Endometrium (tissue), 2 donors: ENCODE measurements around the gene MAS1.
"Not testable (repeated sequence)": the region's sequence is repeated elsewhere in the genome, so short reads cannot be mapped to it uniquely, and the experiment has no call there.

Source experiments
- FAIRE-seq: peaks from 2 replicates; lab custom pipeline; 2012; peaks lifted over from hg19 to GRCh38; lab: Jason Lieb, UNC
- donor health status: control.
- donor health status: control.

MAS1 gene

GRCh38 chr6:159890792-159891191, at the start of gene MAS1:
Gene MAS1 (plus strand): TSS chr6:159890988. CDS start chr6:159906956, 15,968 bp downstream.
- FAIRE-seq = no peak

GRCh38 chr6:159842035-159842434, 48.8 kb upstream of the MAS1 start:
- FAIRE-seq = no peak

GRCh38 chr6:159844737-159845645, 45.8 kb upstream of the MAS1 start:
- no peak for FAIRE-seq

GRCh38 chr6:159848552-159848951, 42.2 kb upstream of the MAS1 start:
- FAIRE-seq = not testable (repeated sequence)

DNA sequence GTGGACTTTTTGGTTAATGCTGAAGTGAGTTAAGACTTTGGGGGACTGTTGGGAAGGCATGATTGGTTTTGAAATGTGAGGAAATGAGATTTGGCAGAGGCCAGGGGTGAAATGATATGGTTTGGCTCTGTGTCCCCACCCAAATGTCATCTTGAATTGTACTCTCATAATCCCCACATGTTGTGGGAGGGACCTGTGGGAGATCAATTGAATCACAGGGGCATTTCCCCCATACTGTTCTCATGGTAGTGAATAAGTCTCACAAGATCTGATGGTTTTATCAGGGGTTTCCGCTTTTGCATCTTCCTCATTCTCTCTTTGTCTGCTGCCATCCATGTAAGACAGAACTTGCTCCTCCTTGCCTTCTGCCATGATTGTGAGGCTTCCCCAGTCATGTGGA, 40.9 kb upstream of the MAS1 start:
- FAIRE-seq = not testable (repeated sequence)

DNA sequence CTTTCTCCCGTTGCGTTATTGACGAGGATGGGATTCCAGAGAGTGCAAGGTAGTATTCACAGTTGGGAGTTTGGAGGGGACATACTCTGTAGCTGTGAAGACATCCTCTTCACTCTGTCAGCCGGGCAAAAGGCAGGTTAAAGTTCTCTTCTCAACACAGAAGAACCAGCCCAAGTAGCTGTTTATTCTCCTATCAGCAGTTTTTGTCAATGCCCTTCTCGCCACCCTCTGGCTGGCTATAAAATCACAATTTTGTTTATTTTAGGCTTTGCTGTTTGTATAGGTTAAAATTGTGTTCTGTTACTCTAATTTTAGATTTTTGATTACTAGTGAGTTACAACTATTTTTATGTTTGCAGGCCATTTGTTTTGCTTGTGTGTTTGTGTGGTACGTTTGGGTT, 37.9 kb upstream of the MAS1 start:
- FAIRE-seq = peak; percentile 60

DNA sequence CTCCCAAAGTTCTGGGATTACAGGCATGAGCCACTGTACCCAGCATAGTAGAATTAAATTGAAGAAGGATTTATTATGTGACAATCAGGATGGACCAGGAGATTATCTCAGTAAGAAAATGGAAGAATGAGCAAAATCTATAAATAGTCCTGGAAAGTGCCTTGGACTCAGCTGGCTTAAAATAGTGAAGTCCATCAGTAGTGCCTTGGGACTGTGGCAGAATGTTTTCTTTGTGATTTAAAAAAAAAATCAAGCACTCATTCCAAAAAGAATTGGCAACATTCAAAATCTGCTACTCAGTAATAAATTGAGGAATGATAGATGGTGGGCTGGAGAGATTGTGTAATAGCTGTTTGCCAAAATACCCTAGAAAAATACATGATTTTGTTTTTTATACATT, 37.0 kb upstream of the MAS1 start:
- FAIRE-seq = no peak

DNA sequence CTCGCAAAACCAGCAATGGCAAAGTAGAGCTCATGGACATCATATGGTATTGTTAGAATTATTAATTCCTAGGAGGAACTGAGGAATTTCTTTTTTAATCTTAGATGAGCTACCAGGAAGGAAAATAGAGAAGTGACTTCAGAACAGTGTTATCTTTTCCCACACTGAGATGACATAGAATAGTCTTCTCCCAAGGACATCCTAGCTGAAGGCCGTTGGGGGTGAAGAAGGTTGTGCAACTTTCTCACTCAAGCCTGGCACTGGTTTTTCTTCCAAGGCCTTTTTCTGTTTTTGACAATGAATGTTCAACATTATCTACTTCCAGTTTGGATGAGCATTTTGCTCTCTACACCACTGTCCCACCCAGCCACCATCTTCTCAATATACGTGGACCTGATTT, 35.8 kb upstream of the MAS1 start:
- no peak for FAIRE-seq

- no peak for FAIRE-seq
Measured at GRCh38 chr6:159858259-159858658, 32.5 kb upstream of the MAS1 start.

GRCh38 chr6:159860482-159860881, 30.3 kb upstream of the MAS1 start:
- FAIRE-seq = no peak

DNA sequence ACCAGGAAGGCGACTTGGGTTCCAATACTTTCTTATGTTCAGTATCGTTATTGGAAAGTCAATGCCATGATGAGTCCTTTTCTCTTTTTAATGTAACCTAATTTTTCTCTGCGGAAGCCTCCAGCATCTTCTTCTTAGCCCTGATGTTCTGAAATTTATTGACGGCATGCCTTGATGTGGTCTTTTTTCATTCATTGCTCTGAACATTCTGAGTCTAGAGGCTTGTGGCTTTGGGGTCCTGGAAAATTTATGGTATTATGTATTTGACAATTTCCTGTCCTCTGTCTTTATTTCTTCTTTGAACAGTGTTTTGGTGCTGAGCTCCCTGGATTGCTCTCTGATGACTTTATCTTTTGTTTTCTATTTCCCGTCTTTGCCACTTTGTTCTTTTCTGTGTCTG, 28.7 kb upstream of the MAS1 start:
- no peak for FAIRE-seq

DNA sequence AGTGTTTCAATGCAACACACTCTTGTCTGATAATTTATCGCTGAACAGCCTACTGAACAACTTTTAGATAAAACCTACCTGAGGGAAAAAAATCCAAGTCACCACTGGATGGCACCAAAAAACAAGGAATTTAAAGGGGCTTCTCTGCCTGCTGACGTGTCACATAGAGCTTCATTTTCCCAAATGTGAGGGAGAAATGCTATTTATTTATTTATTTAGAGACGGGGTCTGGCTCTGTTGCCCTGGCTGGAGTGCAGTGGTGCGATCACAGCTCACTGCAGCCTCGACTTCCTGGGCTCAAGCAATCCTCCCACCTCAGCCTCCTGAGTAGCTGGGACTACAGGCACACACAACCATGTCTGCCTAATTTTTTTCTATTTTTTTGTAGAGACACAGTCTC, 27.4 kb upstream of the MAS1 start:
- peak; percentile 87 for FAIRE-seq

DNA sequence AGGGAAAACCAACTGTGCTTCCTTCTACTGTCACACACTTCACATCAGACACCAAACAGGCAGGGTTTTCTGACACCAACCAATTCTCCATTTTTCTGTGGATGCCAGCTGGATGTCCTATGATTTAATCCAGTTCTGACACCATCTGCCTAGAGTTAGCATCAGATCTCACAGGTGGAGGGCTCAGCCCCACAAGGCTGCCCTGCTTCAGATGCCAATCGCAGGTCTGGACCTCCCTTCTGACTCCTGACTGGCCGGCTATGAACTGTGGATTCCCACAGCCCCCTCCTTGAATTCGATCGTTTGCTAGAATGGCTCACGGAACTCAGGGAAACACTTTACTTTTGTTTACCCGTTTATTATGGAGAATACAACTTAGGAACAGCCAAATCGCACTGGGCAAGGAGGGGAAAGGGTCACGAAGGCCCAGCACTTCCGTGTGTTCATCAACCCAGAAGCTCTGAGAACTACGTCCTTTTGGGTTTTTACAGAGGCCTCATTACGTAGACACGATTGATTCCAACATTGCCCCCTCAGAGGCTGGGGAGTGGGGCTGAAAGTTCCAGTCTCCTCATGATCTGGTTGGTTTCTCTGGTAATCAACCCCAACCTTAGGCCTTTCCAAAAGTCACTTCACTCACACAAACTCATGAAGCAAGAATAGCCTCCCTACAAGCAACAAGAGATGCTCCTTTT, 25.4 kb upstream of the MAS1 start:
- FAIRE-seq = no peak

DNA sequence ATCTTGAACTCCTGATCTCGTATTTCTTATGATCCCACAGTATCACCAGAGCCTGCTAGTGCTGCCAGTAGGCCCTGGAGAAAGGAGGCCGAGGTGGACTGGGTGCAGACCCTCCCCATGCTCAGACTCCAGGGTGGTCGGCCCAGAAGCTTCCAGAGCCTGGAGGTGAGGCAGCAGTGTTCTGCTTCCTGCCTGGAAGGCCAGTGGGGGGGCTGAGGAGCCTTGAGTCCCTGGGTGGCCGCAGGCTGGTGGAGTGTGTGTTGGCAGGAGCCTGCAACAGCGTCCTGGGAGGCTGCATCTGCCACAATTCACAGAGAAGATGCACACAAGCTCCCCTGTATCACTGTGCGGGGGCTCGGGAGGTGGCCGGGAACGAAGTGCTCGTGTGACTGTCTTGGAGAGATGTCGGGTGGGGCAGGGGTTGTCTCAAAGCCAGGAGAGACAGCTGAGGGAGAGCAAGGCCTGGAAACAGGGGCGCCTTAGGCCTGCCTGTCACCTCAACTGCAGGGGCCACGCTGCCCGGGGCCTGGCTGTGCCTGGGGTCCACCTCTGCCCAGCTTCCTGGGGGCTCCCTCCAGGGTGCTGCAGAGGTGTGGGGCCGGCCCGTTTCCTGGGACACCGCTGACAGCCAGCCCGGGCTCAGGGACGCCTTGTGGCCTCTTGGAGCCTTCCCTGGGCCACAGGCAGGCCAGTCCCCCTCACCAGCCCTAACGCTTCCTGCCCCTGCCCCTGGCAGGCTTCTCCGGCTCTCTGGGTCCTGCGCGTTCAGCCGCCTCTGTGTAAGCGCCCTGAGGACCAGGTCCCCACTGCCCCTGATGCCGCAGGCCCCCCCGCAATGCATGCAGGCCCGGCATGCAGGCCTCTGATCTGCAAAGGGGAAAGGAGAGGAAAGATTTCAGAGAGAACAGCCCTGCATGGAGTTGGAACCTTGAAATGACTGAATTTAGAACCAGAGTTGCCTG, 24.2 kb upstream of the MAS1 start:
- no peak for FAIRE-seq

- no peak for FAIRE-seq
Measured at GRCh38 chr6:159871241-159871640, 19.5 kb upstream of the MAS1 start.

DNA sequence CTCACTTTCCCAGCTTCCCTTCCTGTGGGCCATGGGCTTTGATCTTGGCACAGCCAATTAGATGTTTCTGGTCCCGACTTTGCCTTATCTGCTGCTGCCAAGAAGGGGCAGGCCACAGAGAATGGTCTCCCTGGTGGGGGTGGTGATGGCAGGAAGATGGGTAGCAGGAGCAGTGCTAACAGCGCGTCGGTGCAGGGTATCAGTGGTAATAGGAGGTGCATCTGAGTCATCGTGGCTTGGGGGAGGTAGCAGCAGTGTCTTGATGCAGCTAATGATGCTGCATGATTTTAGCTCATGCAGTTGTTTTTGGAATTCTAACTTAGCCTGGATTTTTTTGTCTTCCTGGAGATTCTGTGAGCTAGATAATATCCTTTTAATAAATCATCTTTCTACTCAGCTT, 18.9 kb upstream of the MAS1 start:
- no peak for FAIRE-seq

DNA sequence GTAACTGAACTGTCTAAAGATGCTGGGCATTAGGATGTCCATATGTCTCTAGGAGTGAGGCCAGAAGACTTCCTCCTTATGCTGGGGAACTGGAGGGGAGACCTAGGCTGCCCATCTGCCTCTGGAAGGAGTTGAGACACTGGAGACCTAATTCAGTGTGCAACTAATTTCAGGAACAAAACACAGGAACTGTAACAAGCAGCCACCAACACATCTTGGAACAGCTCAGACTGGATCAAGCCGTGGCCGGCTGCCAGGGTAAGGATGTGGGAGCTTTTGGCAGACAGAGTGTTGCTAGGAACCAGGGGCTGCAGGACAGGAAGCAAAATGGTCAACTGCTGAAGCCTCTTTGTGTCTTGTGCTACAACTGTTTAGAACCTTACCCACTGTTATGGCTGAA, 16.4 kb upstream of the MAS1 start:
- FAIRE-seq = no peak

- FAIRE-seq = no peak
Measured at GRCh38 chr6:159875194-159875593, 15.6 kb upstream of the MAS1 start.

- no peak for FAIRE-seq
Measured at GRCh38 chr6:159876242-159876641, 14.5 kb upstream of the MAS1 start.

- no peak for FAIRE-seq
Measured at GRCh38 chr6:159877256-159877808, 13.5 kb upstream of the MAS1 start.

DNA sequence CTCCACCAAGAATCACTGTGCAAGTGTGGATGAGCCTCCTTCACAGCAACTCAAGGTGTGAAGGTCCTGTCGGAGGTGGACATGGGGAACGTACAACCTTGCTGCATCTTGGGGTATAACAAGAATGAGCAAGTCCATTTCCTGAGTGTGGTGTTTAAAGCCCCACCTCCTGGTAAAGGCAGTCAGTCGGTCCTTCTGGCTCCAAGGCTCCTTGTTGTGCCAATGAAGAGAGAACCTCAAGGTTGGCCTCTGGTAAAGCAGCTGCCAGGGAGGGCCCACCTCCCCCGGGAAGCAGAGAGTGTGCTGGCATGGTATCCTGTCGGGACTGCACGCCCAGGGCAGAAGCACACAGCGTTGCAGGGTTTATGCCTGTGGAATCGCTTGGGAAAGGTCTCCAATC, 12.4 kb upstream of the MAS1 start:
- no peak for FAIRE-seq

- FAIRE-seq = no peak
Measured at GRCh38 chr6:159879856-159880255, 10.9 kb upstream of the MAS1 start.
